Peyer's patch (tissue), 4 donors: ENCODE data around the gene CMKLR1.

Experiments
- POLR2A ChIP-seq, 2 donors: fragments of 450-650 bp; IDR thresholded peaks; one replicate each; pipeline ENCODE4 v1.5.1; 2017; ENCODE audit warnings: antibody characterized with exemption in 2 of 2, mild to moderate bottlenecking in 2 of 2, moderate library complexity in 2 of 2
- TF ChIP-seq, protein P1 (sequence below), 6 experiments: fragments of 450-650 bp in 4 of 6; fragments of 200-600 bp in 2 of 6; sonication (generic) in 1 of 6; IDR thresholded peaks; one replicate each; pipeline ENCODE4 v1.5.1; 2017 to 2019; ENCODE audit warnings: antibody characterized with exemption in 6 of 6, mild to moderate bottlenecking in 3 of 6, moderate library complexity in 1 of 6

DNA sequence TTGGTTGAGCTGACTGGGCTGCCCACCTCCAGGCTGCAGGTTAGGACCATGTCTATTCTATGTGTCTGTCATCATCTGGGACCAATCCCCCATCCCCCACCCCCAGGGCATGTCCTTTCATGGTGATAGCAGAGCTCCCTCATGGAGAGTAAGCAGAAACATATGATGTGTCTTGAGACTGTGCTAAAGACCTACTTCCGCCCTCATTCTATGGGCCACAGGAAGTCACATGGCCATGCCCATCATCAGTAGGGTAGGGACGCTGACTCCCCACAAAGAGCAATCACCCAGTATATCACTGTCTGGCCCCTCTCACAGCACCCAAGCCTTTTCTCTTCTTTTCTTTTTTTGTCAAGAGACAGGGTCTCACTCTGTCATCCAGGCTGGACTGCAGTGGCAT lies 99.7 kb downstream of the CMKLR1 start:
- TF ChIP-seq POLR2A (IDR thresholded peaks at IDR 0.05), result no peak
- TF ChIP-seq, protein P1, sequence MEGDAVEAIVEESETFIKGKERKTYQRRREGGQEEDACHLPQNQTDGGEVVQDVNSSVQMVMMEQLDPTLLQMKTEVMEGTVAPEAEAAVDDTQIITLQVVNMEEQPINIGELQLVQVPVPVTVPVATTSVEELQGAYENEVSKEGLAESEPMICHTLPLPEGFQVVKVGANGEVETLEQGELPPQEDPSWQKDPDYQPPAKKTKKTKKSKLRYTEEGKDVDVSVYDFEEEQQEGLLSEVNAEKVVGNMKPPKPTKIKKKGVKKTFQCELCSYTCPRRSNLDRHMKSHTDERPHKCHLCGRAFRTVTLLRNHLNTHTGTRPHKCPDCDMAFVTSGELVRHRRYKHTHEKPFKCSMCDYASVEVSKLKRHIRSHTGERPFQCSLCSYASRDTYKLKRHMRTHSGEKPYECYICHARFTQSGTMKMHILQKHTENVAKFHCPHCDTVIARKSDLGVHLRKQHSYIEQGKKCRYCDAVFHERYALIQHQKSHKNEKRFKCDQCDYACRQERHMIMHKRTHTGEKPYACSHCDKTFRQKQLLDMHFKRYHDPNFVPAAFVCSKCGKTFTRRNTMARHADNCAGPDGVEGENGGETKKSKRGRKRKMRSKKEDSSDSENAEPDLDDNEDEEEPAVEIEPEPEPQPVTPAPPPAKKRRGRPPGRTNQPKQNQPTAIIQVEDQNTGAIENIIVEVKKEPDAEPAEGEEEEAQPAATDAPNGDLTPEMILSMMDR (IDR thresholded peaks at IDR 0.05), result no peak
